ENCODE results near the gene API5. TPM values are rescaled to one million over a fixed set of nuclear protein-coding genes. Genes with fewer than 3 reads are reported as not detected.

Gene API5
- total and polyA plus RNA-seq, 10 of the 15 experiments (the other 5 are each of a cell fraction or from before 2014, with no cell fraction given): 52.0 to 193 (median 106) TPM

DNA sequence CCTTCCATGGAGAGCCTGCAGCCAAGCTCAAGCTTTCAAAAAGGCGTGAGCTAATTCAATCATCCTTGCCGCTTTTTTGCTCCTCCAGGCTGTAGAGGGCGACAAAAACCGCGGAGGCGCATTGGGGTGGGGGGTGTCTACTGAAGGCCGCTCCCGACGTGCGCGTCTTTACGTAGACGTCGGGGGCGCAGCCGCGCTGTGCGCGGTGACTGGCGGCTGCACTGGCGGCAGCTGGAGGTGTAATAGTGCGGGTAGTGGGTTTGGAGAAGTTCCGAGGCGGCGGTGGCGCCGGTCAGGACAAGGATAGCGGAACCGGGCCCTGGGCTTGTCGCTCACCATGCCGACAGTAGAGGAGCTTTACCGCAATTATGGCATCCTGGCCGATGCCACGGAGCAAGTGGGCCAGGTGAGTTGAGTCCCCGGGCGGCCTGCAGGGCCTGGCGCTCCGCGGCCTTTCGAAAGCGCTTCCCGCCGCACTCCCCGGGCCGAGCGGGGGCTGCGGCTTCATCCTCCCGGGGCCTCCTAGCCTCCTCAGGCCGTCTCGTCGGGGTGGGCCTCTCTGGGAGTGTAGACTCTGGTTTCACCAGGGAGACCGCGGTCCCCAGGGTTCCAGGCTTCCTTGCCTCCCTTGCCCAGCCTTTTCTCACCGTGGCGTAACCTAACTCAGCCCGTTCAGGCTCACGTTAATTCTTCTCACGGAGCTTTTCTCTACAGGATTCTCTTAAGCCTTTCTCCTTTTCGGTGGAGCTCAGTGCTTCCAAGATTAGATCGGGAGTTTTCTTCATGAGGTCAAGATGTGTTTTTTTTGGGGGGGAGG, at the start of gene API5 (continued):
- no peak for TF ChIP-seq CEBPB (IDR thresholded peaks at IDR 0.05; ENCODE audit: borderline replicate concordance in 1 of 2, low read depth in 2 of 2, low read length in 2 of 2)
- TF ChIP-seq, protein P1, sequence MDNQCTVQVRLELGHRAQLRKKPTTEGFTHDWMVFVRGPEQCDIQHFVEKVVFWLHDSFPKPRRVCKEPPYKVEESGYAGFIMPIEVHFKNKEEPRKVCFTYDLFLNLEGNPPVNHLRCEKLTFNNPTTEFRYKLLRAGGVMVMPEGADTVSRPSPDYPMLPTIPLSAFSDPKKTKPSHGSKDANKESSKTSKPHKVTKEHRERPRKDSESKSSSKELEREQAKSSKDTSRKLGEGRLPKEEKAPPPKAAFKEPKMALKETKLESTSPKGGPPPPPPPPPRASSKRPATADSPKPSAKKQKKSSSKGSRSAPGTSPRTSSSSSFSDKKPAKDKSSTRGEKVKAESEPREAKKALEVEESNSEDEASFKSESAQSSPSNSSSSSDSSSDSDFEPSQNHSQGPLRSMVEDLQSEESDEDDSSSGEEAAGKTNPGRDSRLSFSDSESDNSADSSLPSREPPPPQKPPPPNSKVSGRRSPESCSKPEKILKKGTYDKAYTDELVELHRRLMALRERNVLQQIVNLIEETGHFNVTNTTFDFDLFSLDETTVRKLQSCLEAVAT (IDR thresholded peaks at IDR 0.05): peak; percentile 61; the same call in 1 of the 2 replicates
- TF ChIP-seq, protein P2, sequence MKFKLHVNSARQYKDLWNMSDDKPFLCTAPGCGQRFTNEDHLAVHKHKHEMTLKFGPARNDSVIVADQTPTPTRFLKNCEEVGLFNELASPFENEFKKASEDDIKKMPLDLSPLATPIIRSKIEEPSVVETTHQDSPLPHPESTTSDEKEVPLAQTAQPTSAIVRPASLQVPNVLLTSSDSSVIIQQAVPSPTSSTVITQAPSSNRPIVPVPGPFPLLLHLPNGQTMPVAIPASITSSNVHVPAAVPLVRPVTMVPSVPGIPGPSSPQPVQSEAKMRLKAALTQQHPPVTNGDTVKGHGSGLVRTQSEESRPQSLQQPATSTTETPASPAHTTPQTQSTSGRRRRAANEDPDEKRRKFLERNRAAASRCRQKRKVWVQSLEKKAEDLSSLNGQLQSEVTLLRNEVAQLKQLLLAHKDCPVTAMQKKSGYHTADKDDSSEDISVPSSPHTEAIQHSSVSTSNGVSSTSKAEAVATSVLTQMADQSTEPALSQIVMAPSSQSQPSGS (IDR thresholded peaks at IDR 0.05; ENCODE audit: low read length): no peak; the same call in 1 of the 2 replicates
- TF ChIP-seq BCL11A (IDR thresholded peaks at IDR 0.05; ENCODE audit: low read depth, low read length): 0 out of 2 replicates have a peak, but pooled peaks have one; percentile 4
- TF ChIP-seq NFYA (IDR thresholded peaks at IDR 0.05; ENCODE audit: borderline replicate concordance, low read depth, low read length): no peak
- 0 out of 2 replicates have a peak, but pooled peaks have one; percentile 15 for TF ChIP-seq NFYB (IDR thresholded peaks at IDR 0.05; ENCODE audit: insufficient read depth, low read depth, low read length)
- TF ChIP-seq, protein P3, sequence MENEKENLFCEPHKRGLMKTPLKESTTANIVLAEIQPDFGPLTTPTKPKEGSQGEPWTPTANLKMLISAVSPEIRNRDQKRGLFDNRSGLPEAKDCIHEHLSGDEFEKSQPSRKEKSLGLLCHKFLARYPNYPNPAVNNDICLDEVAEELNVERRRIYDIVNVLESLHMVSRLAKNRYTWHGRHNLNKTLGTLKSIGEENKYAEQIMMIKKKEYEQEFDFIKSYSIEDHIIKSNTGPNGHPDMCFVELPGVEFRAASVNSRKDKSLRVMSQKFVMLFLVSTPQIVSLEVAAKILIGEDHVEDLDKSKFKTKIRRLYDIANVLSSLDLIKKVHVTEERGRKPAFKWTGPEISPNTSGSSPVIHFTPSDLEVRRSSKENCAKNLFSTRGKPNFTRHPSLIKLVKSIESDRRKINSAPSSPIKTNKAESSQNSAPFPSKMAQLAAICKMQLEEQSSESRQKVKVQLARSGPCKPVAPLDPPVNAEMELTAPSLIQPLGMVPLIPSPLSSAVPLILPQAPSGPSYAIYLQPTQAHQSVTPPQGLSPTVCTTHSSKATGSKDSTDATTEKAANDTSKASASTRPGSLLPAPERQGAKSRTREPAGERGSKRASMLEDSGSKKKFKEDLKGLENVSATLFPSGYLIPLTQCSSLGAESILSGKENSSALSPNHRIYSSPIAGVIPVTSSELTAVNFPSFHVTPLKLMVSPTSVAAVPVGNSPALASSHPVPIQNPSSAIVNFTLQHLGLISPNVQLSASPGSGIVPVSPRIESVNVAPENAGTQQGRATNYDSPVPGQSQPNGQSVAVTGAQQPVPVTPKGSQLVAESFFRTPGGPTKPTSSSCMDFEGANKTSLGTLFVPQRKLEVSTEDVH (IDR thresholded peaks at IDR 0.05; ENCODE audit: low read depth, partially characterized antibody): no peak
- TF ChIP-seq, protein P4, sequence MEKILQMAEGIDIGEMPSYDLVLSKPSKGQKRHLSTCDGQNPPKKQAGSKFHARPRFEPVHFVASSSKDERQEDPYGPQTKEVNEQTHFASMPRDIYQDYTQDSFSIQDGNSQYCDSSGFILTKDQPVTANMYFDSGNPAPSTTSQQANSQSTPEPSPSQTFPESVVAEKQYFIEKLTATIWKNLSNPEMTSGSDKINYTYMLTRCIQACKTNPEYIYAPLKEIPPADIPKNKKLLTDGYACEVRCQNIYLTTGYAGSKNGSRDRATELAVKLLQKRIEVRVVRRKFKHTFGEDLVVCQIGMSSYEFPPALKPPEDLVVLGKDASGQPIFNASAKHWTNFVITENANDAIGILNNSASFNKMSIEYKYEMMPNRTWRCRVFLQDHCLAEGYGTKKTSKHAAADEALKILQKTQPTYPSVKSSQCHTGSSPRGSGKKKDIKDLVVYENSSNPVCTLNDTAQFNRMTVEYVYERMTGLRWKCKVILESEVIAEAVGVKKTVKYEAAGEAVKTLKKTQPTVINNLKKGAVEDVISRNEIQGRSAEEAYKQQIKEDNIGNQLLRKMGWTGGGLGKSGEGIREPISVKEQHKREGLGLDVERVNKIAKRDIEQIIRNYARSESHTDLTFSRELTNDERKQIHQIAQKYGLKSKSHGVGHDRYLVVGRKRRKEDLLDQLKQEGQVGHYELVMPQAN (conservative IDR thresholded peaks at IDR 0.05): peak; percentile 73
- no peak for TF ChIP-seq KAT2A (conservative IDR thresholded peaks at IDR 0.05; ENCODE audit: control insufficient read depth, low read depth, low read length)
- TF ChIP-seq RBBP5 (conservative IDR thresholded peaks at IDR 0.05): no peak
- TF ChIP-seq ASH2L (IDR thresholded peaks at IDR 0.05; ENCODE audit: borderline replicate concordance, low read depth): 0 out of 2 replicates have a peak, but pooled peaks have one; percentile 46
- no peak for TF ChIP-seq ZBED1 (IDR thresholded peaks at IDR 0.05; ENCODE audit: borderline replicate concordance)
- TF ChIP-seq EZH2 (IDR thresholded peaks at IDR 0.05; ENCODE audit: borderline replicate concordance, control insufficient read depth, low read depth, low read length): no peak
- TF ChIP-seq EP300 (IDR thresholded peaks at IDR 0.05; ENCODE audit: borderline replicate concordance in 1 of 2, control insufficient read depth in 1 of 2, low read depth in 2 of 2, low read length in 2 of 2): 0 out of 4 replicates have a peak, but pooled peaks of 1 of the 2 experiments have one; percentile 32
- peak; percentile 35 for TF ChIP-seq SIX5 (IDR thresholded peaks at IDR 0.05; ENCODE audit: low read depth, low read length, severe bottlenecking)
- peak; percentile 76 for TF ChIP-seq CBX5 (IDR thresholded peaks at IDR 0.05; ENCODE audit: low read depth)
- TF ChIP-seq POU2F2 (IDR thresholded peaks at IDR 0.05; ENCODE audit: borderline replicate concordance, low read depth, low read length): peak; percentile 77; the same call in 1 of the 3 replicates
- TF ChIP-seq CREB1 (IDR thresholded peaks at IDR 0.05; ENCODE audit: low read depth): peak; percentile 90
